Measurements from ENCODE around the gene ATP2B2.

Gene ATP2B2

GRCh38 chr3:10317311-10317960 lies 187.9 kb downstream of the ATP2B2 start:
- H3K27ac ChIP-seq (ENCODE audit: low read depth, low read length): no peak overlapping the region
- H3K23ac ChIP-seq (ENCODE audit: low read length): no peak overlapping the region
- no peak overlapping the region for H3K9ac ChIP-seq (ENCODE audit: low read length)
- peaks cover 23% of the 10 kb centered on the region for H3K79me2 ChIP-seq (ENCODE audit: control insufficient read depth, insufficient read depth, low read length)
- H3K79me1 ChIP-seq (ENCODE audit: low read length): peaks cover 19% of the 10 kb centered on the region
- H3K4me2 ChIP-seq (ENCODE audit: low read length): no peak overlapping the region
- no peak overlapping the region for H2BK15ac ChIP-seq (replicated peaks; ENCODE audit: low read depth)
- H4K5ac ChIP-seq (ENCODE audit: low read length): no peak overlapping the region
- H3K4me1 ChIP-seq (ENCODE audit: control insufficient read depth, low read depth, low read length): no peaks in the 10 kb centered on the region
- peaks cover 11% of the 10 kb centered on the region for H3K36me3 ChIP-seq (ENCODE audit: control insufficient read depth, insufficient read depth, low read length)
- DNase-seq: no peak
- H2BK120ac ChIP-seq (ENCODE audit: low read depth, low read length): no peak overlapping the region
- no peaks in the 10 kb centered on the region for H3K27me3 ChIP-seq (ENCODE audit: insufficient read depth, low read length, poor library complexity)
- H2AK5ac ChIP-seq (ENCODE audit: low read length): no peak overlapping the region
- H3K56ac ChIP-seq (ENCODE audit: low read length): no peak overlapping the region
- no peak overlapping the region for H2BK5ac ChIP-seq (ENCODE audit: low read length)
- no peak overlapping the region for H3K4me3 ChIP-seq (ENCODE audit: low read length)
- H4K8ac ChIP-seq (ENCODE audit: low read depth, low read length): no peak overlapping the region
- no peak overlapping the region for H3K4ac ChIP-seq (ENCODE audit: low read depth, low read length)
- no peak overlapping the region for H3K18ac ChIP-seq (ENCODE audit: low read length)
- no CpG with 5 or more reads among the region's 4 CpGs for WGBS (ENCODE audit: extremely low coverage, insufficient coverage, low lambda C conversion rate)

GRCh38 chr3:10315771-10316344 lies 189.5 kb downstream of the ATP2B2 start:
- H3K4me3 ChIP-seq (ENCODE audit: low read length): no peak overlapping the region
- WGBS (ENCODE audit: extremely low coverage, insufficient coverage, low lambda C conversion rate): no CpG with 5 or more reads among the region's 4 CpGs
- no peak overlapping the region for H3K23ac ChIP-seq (ENCODE audit: low read length)
- no peak overlapping the region for H2BK15ac ChIP-seq (replicated peaks; ENCODE audit: low read depth)
- H3K27me3 ChIP-seq (ENCODE audit: insufficient read depth, low read length, poor library complexity): no peaks in the 10 kb centered on the region
- H3K4ac ChIP-seq (ENCODE audit: low read depth, low read length): no peak overlapping the region
- H2BK120ac ChIP-seq (ENCODE audit: low read depth, low read length): no peak overlapping the region
- no peak for DNase-seq
- H2BK5ac ChIP-seq (ENCODE audit: low read length): no peak overlapping the region
- H3K36me3 ChIP-seq (ENCODE audit: control insufficient read depth, insufficient read depth, low read length): peaks cover 16% of the 10 kb centered on the region
- no peak overlapping the region for H3K56ac ChIP-seq (ENCODE audit: low read length)
- H3K18ac ChIP-seq (ENCODE audit: low read length): no peak overlapping the region
- H4K8ac ChIP-seq (ENCODE audit: low read depth, low read length): no peak overlapping the region
- no peaks in the 10 kb centered on the region for H3K4me1 ChIP-seq (ENCODE audit: control insufficient read depth, low read depth, low read length)
- H3K27ac ChIP-seq (ENCODE audit: low read depth, low read length): no peak overlapping the region
- H3K79me2 ChIP-seq (ENCODE audit: control insufficient read depth, insufficient read depth, low read length): peaks cover 23% of the 10 kb centered on the region
- no peak overlapping the region for H3K9ac ChIP-seq (ENCODE audit: low read length)
- H3K4me2 ChIP-seq (ENCODE audit: low read length): no peak overlapping the region
- no peak overlapping the region for H4K5ac ChIP-seq (ENCODE audit: low read length)
- H3K79me1 ChIP-seq (ENCODE audit: low read length): peaks cover 19% of the 10 kb centered on the region
- H2AK5ac ChIP-seq (ENCODE audit: low read length): no peak overlapping the region

GRCh38 chr3:10315101-10315500 lies 190.3 kb downstream of the ATP2B2 start:
- no CpG with 5 or more reads among the region's 14 CpGs for WGBS (ENCODE audit: extremely low coverage, insufficient coverage, low lambda C conversion rate)
- Histone ChIP-seq H4K8ac (ENCODE audit: low read depth, low read length) (no peak overlapping the region), H3K79me2 (ENCODE audit: control insufficient read depth, insufficient read depth, low read length) (peaks cover 16% of the 10 kb centered on the region), H4K5ac (ENCODE audit: low read length) (no peak overlapping the region), H3K18ac (ENCODE audit: low read length) (no peak overlapping the region), H3K79me1 (ENCODE audit: low read length) (peaks cover 13% of the 10 kb centered on the region), H3K4me1 (ENCODE audit: control insufficient read depth, low read depth, low read length) (no peaks in the 10 kb centered on the region), H2BK5ac (ENCODE audit: low read length) (no peak overlapping the region), H2AK5ac (ENCODE audit: low read length) (no peak overlapping the region), H3K23ac (ENCODE audit: low read length) (no peak overlapping the region), H3K27me3 (ENCODE audit: insufficient read depth, low read length, poor library complexity) (no peaks in the 10 kb centered on the region), H3K36me3 (ENCODE audit: control insufficient read depth, insufficient read depth, low read length) (peaks cover 16% of the 10 kb centered on the region), H3K56ac (ENCODE audit: low read length) (no peak overlapping the region), H3K27ac (ENCODE audit: low read depth, low read length) (no peak overlapping the region), H3K4me2 (ENCODE audit: low read length) (no peak overlapping the region), H2BK120ac (ENCODE audit: low read depth, low read length) (no peak overlapping the region), H3K4me3 (ENCODE audit: low read length) (no peak overlapping the region), H3K4ac (ENCODE audit: low read depth, low read length) (no peak overlapping the region), H3K9ac (ENCODE audit: low read length) (no peak overlapping the region), H2BK15ac (replicated peaks; ENCODE audit: low read depth) (no peak overlapping the region)
- DNase-seq: no peak

GRCh38 chr3:10312861-10313260 lies 192.5 kb downstream of the ATP2B2 start:
- Histone ChIP-seq H3K9ac (ENCODE audit: low read length) (no peak overlapping the region), H2BK5ac (ENCODE audit: low read length) (no peak overlapping the region), H2BK120ac (ENCODE audit: low read depth, low read length) (no peak overlapping the region), H3K79me1 (ENCODE audit: low read length) (peaks cover 2% of the 10 kb centered on the region), H3K23ac (ENCODE audit: low read length) (no peak overlapping the region), H4K5ac (ENCODE audit: low read length) (no peak overlapping the region), H3K18ac (ENCODE audit: low read length) (no peak overlapping the region), H3K4me2 (ENCODE audit: low read length) (no peak overlapping the region), H3K27ac (ENCODE audit: low read depth, low read length) (no peak overlapping the region), H3K79me2 (ENCODE audit: control insufficient read depth, insufficient read depth, low read length) (no peaks in the 10 kb centered on the region), H2AK5ac (ENCODE audit: low read length) (no peak overlapping the region), H4K8ac (ENCODE audit: low read depth, low read length) (no peak overlapping the region), H3K4me1 (ENCODE audit: control insufficient read depth, low read depth, low read length) (no peaks in the 10 kb centered on the region), H3K27me3 (ENCODE audit: insufficient read depth, low read length, poor library complexity) (no peaks in the 10 kb centered on the region), H3K36me3 (ENCODE audit: control insufficient read depth, insufficient read depth, low read length) (peaks cover 16% of the 10 kb centered on the region), H3K4ac (ENCODE audit: low read depth, low read length) (no peak overlapping the region), H3K4me3 (ENCODE audit: low read length) (no peak overlapping the region), H2BK15ac (replicated peaks; ENCODE audit: low read depth) (no peak overlapping the region), H3K56ac (ENCODE audit: low read length) (no peak overlapping the region)
- DNase-seq: no peak
- WGBS (ENCODE audit: extremely low coverage, insufficient coverage, low lambda C conversion rate): no CpG with 5 or more reads among the region's 3 CpGs

GRCh38 chr3:10312391-10312790 lies 193.0 kb downstream of the ATP2B2 start:
- Histone ChIP-seq H3K9ac (ENCODE audit: low read length) (no peak overlapping the region), H3K36me3 (ENCODE audit: control insufficient read depth, insufficient read depth, low read length) (peaks cover 16% of the 10 kb centered on the region), H3K23ac (ENCODE audit: low read length) (no peak overlapping the region), H3K56ac (ENCODE audit: low read length) (no peak overlapping the region), H2BK5ac (ENCODE audit: low read length) (no peak overlapping the region), H3K79me2 (ENCODE audit: control insufficient read depth, insufficient read depth, low read length) (no peaks in the 10 kb centered on the region), H4K8ac (ENCODE audit: low read depth, low read length) (no peak overlapping the region), H2BK15ac (replicated peaks; ENCODE audit: low read depth) (no peak overlapping the region), H2AK5ac (ENCODE audit: low read length) (no peak overlapping the region), H4K5ac (ENCODE audit: low read length) (no peak overlapping the region), H3K4ac (ENCODE audit: low read depth, low read length) (no peak overlapping the region), H3K4me3 (ENCODE audit: low read length) (no peak overlapping the region), H3K27ac (ENCODE audit: low read depth, low read length) (no peak overlapping the region), H3K4me2 (ENCODE audit: low read length) (no peak overlapping the region), H3K79me1 (ENCODE audit: low read length) (peaks cover 2% of the 10 kb centered on the region), H3K4me1 (ENCODE audit: control insufficient read depth, low read depth, low read length) (no peaks in the 10 kb centered on the region), H2BK120ac (ENCODE audit: low read depth, low read length) (no peak overlapping the region), H3K18ac (ENCODE audit: low read length) (no peak overlapping the region), H3K27me3 (ENCODE audit: insufficient read depth, low read length, poor library complexity) (no peaks in the 10 kb centered on the region)
- no peak for DNase-seq
- whole genome bisulfite sequencing (ENCODE audit: extremely low coverage, insufficient coverage, low lambda C conversion rate): no CpG with 5 or more reads among the region's 10 CpGs

GRCh38 chr3:10311710-10312109 lies 193.7 kb downstream of the ATP2B2 start:
- no peak overlapping the region for H3K9ac ChIP-seq (ENCODE audit: low read length)
- no peak overlapping the region for H2AK5ac ChIP-seq (ENCODE audit: low read length)
- no peak for DNase-seq
- no peak overlapping the region for H4K5ac ChIP-seq (ENCODE audit: low read length)
- H3K4me2 ChIP-seq (ENCODE audit: low read length): no peak overlapping the region
- no peak overlapping the region for H3K18ac ChIP-seq (ENCODE audit: low read length)
- H2BK5ac ChIP-seq (ENCODE audit: low read length): no peak overlapping the region
- H3K27ac ChIP-seq (ENCODE audit: low read depth, low read length): no peak overlapping the region
- no peak overlapping the region for H3K23ac ChIP-seq (ENCODE audit: low read length)
- no peak overlapping the region for H3K56ac ChIP-seq (ENCODE audit: low read length)
- peaks cover 16% of the 10 kb centered on the region for H3K36me3 ChIP-seq (ENCODE audit: control insufficient read depth, insufficient read depth, low read length)
- no peaks in the 10 kb centered on the region for H3K4me1 ChIP-seq (ENCODE audit: control insufficient read depth, low read depth, low read length)
- no peaks in the 10 kb centered on the region for H3K27me3 ChIP-seq (ENCODE audit: insufficient read depth, low read length, poor library complexity)
- H3K79me2 ChIP-seq (ENCODE audit: control insufficient read depth, insufficient read depth, low read length): no peaks in the 10 kb centered on the region
- no CpG with 5 or more reads among the region's 13 CpGs for WGBS (ENCODE audit: extremely low coverage, insufficient coverage, low lambda C conversion rate)
- H4K8ac ChIP-seq (ENCODE audit: low read depth, low read length): no peak overlapping the region
- H3K79me1 ChIP-seq (ENCODE audit: low read length): no peaks in the 10 kb centered on the region
- H2BK120ac ChIP-seq (ENCODE audit: low read depth, low read length): no peak overlapping the region
- H2BK15ac ChIP-seq (replicated peaks; ENCODE audit: low read depth): no peak overlapping the region
- H3K4me3 ChIP-seq (ENCODE audit: low read length): no peak overlapping the region
- H3K4ac ChIP-seq (ENCODE audit: low read depth, low read length): no peak overlapping the region

All from mesendoderm (in vitro differentiated cells).